NCI-H82 treated with DMSO at 0.1 percent for 48 hours (cell line): ENCODE results near the gene RNPC3.
"Not testable (repeated sequence)": the region's sequence is repeated elsewhere in the genome, so short reads cannot be mapped to it uniquely, and the experiment has no call there.

Experiments
- DNase-seq: peaks from one replicate; lab custom pipeline; 2025; ENCODE audit not compliant: unreplicated experiment; lab: John Stamatoyannopoulos, UW

Gene RNPC3

DNA sequence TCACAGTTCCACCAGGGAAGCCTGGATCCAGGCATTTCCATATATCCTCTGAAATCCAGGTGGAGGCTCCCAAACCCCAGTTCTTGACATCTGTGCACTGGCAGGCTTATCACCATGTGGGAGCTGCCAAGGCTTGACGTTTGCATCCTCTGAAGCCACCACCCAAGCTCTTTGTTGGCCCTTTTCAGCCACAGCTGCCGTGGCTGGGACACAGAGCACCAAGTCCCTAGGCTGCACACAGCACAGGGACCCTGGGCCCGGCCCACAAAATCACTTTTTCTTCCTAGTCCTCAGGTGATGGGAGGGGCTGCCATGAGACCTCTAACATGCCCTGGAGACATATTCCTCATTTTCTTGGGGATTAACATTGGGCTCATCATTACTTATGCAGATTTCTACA, 22.3 kb downstream of the RNPC3 start:
- DNase-seq: no peak

DNA sequence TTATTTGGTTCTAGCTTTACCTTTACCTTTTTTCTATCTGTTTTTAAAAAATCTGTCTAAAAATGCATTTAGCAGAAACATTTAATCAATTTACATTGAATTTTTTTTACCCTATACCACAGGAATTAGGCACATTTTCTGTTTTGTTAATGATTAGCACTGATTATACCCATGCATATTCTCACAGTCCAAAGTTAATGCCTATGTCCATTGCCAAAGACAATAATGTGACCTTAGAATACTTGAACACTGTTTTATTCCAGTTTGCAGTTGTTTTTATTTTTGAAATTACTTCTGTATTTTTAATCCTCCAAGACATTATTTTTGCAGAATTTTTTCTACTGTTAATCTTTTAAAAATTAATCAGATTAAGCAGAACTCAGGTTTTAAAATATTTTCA, 34.9 kb downstream of the RNPC3 start:
- DNase-seq: no peak

DNA sequence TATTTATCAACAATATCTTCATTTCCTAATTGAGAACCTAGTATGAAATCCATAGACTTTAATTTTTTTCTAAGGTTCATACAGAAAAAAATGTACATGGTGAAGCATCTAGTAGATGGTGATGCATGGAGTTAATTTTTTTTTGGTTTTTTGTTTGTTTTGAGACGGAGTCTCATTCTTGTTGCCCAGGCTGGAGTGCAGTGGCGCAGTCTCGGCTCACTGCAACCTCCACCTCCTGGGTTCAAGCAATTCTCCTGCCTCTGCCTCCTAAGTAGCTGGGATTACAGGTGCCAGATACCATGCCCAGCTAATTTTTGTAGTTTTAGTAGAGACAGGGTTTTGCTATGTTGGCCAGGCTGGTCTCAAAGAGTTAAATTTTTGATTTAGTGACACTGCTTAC, 35.6 kb downstream of the RNPC3 start:
- DNase-seq: not testable (repeated sequence)

DNA sequence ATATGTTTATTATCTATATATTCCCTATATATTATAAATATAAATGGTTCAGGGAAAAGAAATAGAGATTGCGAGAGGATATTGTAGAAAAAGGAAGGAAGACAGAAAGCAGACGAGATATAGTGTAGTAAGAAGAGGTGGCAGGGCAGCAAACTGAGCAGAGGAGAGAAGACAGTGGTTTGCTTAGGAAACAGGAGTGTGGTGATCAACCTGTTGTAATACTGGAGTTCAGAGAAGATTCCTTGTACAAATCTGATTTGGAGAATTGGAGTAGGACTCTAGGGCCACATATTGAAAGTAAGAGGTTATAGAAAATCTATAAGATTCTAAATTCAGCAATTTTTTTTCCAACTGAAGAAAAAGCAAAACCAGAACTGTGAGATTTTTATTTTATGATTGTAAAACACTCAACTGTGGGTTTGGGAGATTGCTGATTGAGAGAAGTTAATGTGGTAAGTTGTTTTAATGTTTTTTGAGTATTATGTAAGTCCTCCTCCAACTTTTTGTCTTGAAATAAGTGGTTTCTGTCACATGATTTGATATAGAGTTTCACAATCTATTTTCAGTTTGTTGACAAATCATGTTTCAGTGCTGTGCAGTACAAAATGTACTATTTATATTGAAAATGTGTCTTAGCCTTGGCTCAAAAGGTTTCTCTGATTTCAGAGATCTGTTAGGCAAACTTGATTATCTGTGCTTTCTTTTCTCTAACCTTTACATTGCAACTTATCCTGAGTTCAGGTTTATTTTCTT, 36.3 kb downstream of the RNPC3 start:
- no peak for DNase-seq

DNA sequence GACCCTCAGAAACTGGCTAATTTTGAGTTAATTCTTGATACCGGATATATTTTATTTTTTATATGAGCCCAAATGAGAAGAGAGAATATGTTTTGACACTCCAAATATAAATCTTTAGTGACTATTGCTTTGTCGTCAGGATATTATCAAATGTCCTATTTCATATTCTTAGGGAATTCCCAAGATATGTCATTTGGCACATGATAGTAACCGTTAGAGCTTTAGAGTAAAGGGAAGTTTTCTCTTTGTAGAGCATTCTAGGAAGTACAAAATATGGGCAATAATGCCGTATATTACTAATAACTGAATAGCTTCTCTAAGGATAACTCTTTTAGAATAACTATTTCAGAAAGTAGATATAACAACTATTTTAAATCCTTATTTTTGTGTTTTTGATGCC, 37.6 kb downstream of the RNPC3 start:
- no peak for DNase-seq

DNA sequence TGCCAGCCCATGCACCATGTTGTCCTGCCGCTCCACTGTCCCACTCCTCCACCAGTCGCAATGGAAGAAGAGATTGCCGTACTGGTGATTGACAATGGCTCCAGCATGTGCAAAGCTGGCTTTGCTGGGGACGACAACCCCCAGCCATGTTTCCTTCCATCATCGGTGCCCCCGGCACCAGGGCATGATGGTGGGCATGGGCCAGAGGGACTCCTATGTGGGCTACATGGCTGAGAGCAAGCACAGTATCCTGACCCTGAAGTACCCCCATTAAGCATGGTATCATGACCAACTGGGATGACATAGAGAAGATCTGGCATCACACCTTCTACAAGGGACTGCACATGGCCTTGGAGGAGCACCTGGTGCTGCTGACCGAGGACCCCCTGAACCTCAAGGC, 44.0 kb downstream of the RNPC3 start:
- DNase-seq: no peak

DNA sequence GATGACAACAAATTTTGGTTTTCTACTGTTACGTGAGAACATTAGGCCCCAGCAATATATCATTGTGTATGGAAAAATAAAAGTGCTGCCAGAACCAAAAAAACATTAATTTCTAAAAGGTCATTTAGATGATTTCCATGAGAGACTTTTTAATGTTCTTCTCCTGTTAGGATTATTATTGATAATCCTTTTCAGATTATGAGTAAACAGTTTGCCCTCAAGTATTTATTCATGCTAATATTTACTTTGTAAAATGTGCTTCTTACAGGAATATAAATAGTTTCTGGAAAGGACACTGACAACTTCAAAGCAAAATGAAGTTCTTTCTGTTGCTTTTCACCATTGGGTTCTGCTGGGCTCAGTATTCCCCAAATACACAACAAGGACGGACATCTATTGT, 45.8 kb downstream of the RNPC3 start, which contains the start of gene AMY2B:
TSS of gene AMY2B (plus strand) at position 301 of the 400 bp plus-strand sequence. CDS start at position 315, 14 bp downstream.
- DNase-seq: not testable (repeated sequence)

DNA sequence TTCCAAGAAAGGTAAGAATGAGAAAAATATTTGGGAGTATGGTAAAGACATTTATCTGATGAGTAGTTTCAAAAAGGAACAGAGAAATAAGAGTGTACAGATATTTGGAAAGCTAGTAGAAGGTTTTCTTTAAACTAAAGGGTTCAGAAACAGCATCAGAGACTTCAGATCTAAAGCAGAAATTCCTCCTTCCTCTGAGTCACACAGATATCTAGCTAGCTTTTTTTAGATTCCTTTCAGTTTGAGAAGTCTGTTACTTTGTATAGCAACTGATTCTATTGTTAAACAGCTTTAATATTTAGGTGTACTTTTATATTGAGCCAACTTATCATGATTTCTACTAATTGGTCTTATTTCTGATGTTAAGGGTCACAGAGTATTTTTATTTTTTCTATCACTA, 50.6 kb downstream of the RNPC3 start:
- no peak for DNase-seq

DNA sequence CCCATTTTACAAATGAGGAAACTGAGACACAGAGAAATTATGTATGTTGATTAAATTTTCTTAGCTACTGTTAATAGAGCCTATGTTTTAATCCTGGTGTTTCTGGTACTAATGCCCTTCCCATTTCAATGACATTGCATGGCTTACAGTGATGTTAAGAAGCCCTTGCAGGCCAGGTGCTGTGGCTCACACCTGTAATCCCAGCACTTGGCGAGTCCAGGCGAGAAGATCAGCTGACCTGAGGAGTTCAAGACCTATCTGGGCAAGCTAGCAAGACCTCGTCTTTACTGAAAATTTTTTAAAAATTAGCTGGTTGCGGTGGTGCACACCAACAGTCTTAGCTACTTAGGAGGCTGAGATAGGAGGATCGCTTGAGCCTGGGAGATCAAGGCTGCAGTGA, 51.3 kb downstream of the RNPC3 start:
- not testable (repeated sequence) for DNase-seq

DNA sequence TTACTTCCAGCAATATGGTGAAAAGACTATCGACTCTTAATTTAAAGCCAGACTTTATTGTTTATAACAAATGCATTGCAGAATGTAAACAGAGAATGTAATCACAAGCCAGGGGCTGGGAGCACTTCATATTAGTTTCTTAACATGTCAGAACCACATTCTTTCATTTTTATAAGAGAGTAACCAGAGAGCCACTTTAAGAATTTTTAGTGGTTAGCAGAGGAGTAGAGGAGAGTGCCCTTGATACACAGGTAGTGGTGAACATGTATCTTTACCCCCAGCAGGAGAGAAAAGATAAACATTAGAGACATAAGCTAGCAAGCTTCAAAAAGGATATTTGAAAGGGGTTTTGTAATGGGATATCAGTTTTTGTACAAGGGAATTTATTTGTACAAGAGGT, 57.0 kb downstream of the RNPC3 start:
- no peak for DNase-seq

DNA sequence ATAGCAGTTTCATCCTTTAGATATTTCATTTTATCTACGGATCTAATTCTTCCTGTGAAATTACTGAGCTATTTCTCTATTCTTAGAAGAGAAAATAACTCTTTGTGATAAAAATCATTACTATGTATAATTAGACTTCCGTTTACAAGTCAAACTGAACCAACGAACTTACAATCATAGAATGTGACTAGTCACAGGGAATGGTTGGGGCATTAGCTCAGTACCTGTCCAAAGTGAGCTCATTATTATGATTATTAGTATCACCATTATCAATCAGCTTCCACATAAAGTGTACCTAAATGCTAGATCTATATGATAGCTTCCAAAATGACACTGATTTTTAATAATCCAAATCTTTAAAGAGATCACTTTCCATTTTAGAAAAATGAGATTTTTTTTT, 58.4 kb downstream of the RNPC3 start:
- DNase-seq: no peak

DNA sequence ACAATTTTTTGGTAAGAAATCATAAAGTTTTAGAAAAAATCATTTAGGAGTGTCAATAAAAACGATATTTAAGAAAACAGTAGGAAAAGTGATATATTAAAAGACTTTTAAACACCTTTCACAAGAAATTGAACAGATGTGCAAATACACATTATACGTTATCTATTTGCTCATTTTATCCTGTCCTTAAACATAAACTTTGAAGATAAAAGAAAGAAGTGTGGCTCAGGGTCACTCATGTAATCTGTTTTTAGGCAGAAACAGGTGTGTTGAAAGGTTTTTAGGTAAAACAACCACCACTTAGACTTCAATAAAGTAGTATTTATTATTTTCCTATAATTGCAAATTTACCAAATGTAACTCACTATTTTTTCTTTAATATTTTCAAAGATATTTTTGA, 59.0 kb downstream of the RNPC3 start:
- DNase-seq: no peak

DNA sequence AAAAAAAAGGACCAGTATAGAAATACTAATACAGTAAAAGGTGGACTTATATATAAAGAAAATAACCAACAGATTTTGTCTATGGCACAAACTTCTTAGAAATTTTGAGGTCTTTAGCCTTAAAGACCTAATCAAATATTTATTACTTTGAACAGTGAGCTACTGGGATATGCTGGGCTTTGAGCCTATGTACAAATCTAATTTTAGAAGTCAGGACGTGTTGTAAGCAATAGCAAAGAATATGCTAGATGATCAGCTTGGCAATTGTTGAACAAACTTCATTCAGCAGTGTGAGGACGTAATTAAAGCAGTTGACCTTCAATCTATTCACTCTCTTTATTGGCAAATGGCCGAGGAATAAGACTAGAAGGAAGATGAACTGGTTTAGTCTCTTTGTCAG, 77.2 kb downstream of the RNPC3 start:
- not testable (repeated sequence) for DNase-seq
